Mesendoderm (in vitro differentiated cells): ENCODE results near the gene PTPRQ.

Experiments
- DNase-seq: peaks from one replicate; pipeline ENCODE4 v3.0.0; 2013
- H2AK5ac ChIP-seq: 2 replicates; pipeline ENCODE4 v1.6.1; 2013; ENCODE audit warnings: low read length, inconsistent platforms
- H2BK120ac ChIP-seq: 2 replicates; pipeline ENCODE4 v1.6.1; 2013; ENCODE audit warnings: low read depth, mild to moderate bottlenecking, low read length, moderate library complexity, mixed read lengths
- H2BK15ac ChIP-seq: replicated peaks from 2 replicates; pipeline ENCODE4 v1.6.1; 2013; ENCODE audit warnings: low read depth, mild to moderate bottlenecking, moderate library complexity
- H2BK5ac ChIP-seq: 2 replicates; pipeline ENCODE4 v1.6.1; 2013; ENCODE audit warnings: low read length, inconsistent platforms
- H3K18ac ChIP-seq: 2 replicates; pipeline ENCODE4 v1.6.1; 2013; ENCODE audit warnings: mild to moderate bottlenecking, low read length, mixed read lengths
- H3K23ac ChIP-seq: one replicate; pipeline ENCODE4 v1.6.1; 2013; ENCODE audit warnings: low read length
- H3K27ac ChIP-seq: 2 replicates; pipeline ENCODE4 v1.5.1; 2013; ENCODE audit warnings: low read depth, mild to moderate bottlenecking, inconsistent platforms, low read length, moderate library complexity
- H3K27me3 ChIP-seq: 2 replicates; pipeline ENCODE4 v1.6.1; 2013; ENCODE audit warnings: low read length, control low read depth, mild to moderate bottlenecking, inconsistent platforms; ENCODE audit not compliant: insufficient read depth, poor library complexity
- H3K36me3 ChIP-seq: 2 replicates; pipeline ENCODE4 v1.6.1; 2013; ENCODE audit warnings: low read length, inconsistent platforms; ENCODE audit not compliant: control insufficient read depth, insufficient read depth
- H3K4ac ChIP-seq: one replicate; pipeline ENCODE4 v1.6.1; 2013; ENCODE audit warnings: low read depth, mild to moderate bottlenecking, low read length, moderate library complexity
- H3K4me1 ChIP-seq: 2 replicates; pipeline ENCODE4 v1.6.1; 2013; ENCODE audit warnings: low read depth, low read length, inconsistent platforms; ENCODE audit not compliant: control insufficient read depth
- H3K4me2 ChIP-seq: 2 replicates; pipeline ENCODE4 v1.6.1; 2013; ENCODE audit warnings: low read length
- H3K4me3 ChIP-seq: 2 replicates; pipeline ENCODE4 v1.5.1; 2013; ENCODE audit warnings: mild to moderate bottlenecking, low read length
- H3K56ac ChIP-seq: one replicate; pipeline ENCODE4 v1.6.1; 2013; ENCODE audit warnings: low read length
- H3K79me1 ChIP-seq: 2 replicates; pipeline ENCODE4 v1.6.1; 2013; ENCODE audit warnings: low read length, inconsistent platforms
- H3K79me2 ChIP-seq: 2 replicates; pipeline ENCODE4 v1.6.1; 2013; ENCODE audit warnings: mild to moderate bottlenecking, low read length; ENCODE audit not compliant: control insufficient read depth, insufficient read depth
- H3K9ac ChIP-seq: 2 replicates; pipeline ENCODE4 v1.6.1; 2013; ENCODE audit warnings: low read length, inconsistent platforms
- H4K5ac ChIP-seq: one replicate; pipeline ENCODE4 v1.6.1; 2013; ENCODE audit warnings: low read length
- H4K8ac ChIP-seq: one replicate; pipeline ENCODE4 v1.6.1; 2013; ENCODE audit warnings: low read depth, mild to moderate bottlenecking, control low read depth, low read length, moderate library complexity
- WGBS: extraction: QIAGEN DNeasy Blood & Tissue Kit; methylation state at CpG from one replicate; pipeline ENCODE4 v1.1.7; 2013; ENCODE audit warnings: low lambda C conversion rate, missing lambda C conversion rate; ENCODE audit not compliant: insufficient coverage; ENCODE audit errors: extremely low coverage; 5-methylcytosine and 5-hydroxymethylcytosine counted together

Gene PTPRQ

DNA sequence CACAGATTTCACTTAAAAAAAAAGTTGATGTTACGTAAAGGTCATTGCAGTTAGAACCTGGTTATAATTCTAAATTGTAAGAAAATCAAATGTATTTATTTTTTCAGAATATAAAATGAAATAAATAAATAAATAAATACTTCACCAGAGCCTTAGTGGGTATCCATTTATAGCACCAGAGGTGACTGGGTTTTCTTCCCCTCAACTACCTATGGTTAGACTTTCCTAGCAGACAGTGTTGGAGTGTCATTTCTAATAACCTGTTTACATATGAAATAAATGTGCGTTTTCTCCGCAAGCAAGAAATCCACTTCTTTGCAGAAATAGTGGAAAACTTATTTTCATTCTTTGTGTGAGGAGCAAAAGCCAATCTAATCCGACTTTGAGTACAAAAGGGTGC is 269.4 kb downstream of the PTPRQ start:
- H2BK15ac ChIP-seq, result no peak overlapping the region
- no CpG with 5 or more reads among the region's 4 CpGs for WGBS
- no peak overlapping the region for H2BK5ac ChIP-seq
- no peak overlapping the region for H3K4me3 ChIP-seq
- H3K79me2 ChIP-seq, result no peaks in the 10 kb centered on the region
- H3K79me1 ChIP-seq, result no peaks in the 10 kb centered on the region
- peaks cover 2% of the 10 kb centered on the region for H3K27me3 ChIP-seq
- no peak overlapping the region for H4K5ac ChIP-seq
- no peak overlapping the region for H2AK5ac ChIP-seq
- H3K4ac ChIP-seq, result no peak overlapping the region
- no peak overlapping the region for H3K4me2 ChIP-seq
- H3K18ac ChIP-seq, result no peak overlapping the region
- no peak for DNase-seq
- H3K36me3 ChIP-seq, result no peaks in the 10 kb centered on the region
- no peak overlapping the region for H3K27ac ChIP-seq
- peaks cover 5% of the 10 kb centered on the region for H3K4me1 ChIP-seq
- no peak overlapping the region for H3K23ac ChIP-seq
- no peak overlapping the region for H4K8ac ChIP-seq
- no peak overlapping the region for H3K56ac ChIP-seq
- no peak overlapping the region for H3K9ac ChIP-seq
- H2BK120ac ChIP-seq, result no peak overlapping the region

DNA sequence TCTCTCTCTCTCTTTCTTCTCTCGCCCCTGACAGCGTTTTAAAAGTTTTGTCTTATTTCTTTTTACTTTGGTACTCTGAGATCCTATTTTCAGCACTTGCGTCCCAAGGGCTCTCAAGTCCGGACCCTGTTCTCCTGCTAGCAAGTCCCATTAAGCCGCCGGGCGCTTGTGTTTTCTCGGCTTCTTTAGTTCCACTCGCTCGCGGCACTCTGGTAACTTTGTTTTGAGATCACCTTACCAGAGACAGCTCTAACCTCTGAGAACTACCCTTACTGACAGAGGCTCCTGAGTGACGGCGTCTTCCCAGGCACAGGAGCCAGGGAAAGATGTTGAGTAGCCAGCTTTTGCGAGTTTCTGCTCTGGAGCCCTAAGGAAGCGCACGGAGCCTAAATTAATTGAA is 270.0 kb downstream of the PTPRQ start:
- no peak overlapping the region for H2BK5ac ChIP-seq
- no peak overlapping the region for H3K27ac ChIP-seq

DNA sequence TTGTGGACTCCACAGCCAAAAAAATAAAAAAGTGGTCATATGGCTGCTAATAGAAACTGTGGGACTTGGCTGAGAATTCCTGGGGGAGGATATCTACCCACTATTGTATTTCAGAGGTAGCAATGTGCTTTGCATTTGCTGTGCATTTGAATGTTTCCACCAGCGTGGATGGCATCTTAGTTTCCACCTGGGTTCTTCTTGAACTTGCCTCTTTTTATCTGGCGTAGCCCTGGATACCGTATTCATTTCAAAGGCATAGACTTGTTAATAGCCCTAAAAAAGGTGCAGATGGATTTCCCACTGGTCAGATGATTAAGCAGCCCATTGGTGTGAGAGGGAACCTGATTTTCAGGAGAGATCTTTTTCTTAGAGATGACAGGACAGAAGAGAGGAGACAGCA is 270.8 kb downstream of the PTPRQ start:
- whole genome bisulfite sequencing, result no CpG with 5 or more reads among the region's 3 CpGs
- H3K56ac ChIP-seq, result no peak overlapping the region
- no peak overlapping the region for H2BK5ac ChIP-seq
- H4K8ac ChIP-seq, result no peak overlapping the region
- H3K18ac ChIP-seq, result no peak overlapping the region
- no peak overlapping the region for H3K9ac ChIP-seq
- no peak overlapping the region for H3K4ac ChIP-seq
- H3K36me3 ChIP-seq, result no peaks in the 10 kb centered on the region
- H4K5ac ChIP-seq, result no peak overlapping the region
- H3K79me1 ChIP-seq, result no peaks in the 10 kb centered on the region
- H3K27ac ChIP-seq, result no peak overlapping the region
- peak; percentile 23 for DNase-seq
- no peak overlapping the region for H2AK5ac ChIP-seq
- H3K4me2 ChIP-seq, result no peak overlapping the region
- H3K23ac ChIP-seq, result no peak overlapping the region
- H3K27me3 ChIP-seq, result no peaks in the 10 kb centered on the region
- H3K4me3 ChIP-seq, result no peak overlapping the region
- H3K4me1 ChIP-seq, result peaks cover 5% of the 10 kb centered on the region
- H2BK120ac ChIP-seq, result no peak overlapping the region
- H3K79me2 ChIP-seq, result no peaks in the 10 kb centered on the region
- H2BK15ac ChIP-seq, result no peak overlapping the region

More for the DNA sequence above, 270.0 kb downstream of the PTPRQ start:
- no peak overlapping the region for H2AK5ac ChIP-seq
- H3K23ac ChIP-seq, result no peak overlapping the region
- H3K4me2 ChIP-seq, result peak overlapping the region; percentile 32
- H3K4ac ChIP-seq, result no peak overlapping the region
- H4K5ac ChIP-seq, result no peak overlapping the region
- peak overlapping the region; percentile 1 for H4K8ac ChIP-seq
- H3K9ac ChIP-seq, result peak overlapping the region; percentile 32
- no peaks in the 10 kb centered on the region for H3K79me2 ChIP-seq
- H3K18ac ChIP-seq, result no peak overlapping the region
- no peak overlapping the region for H2BK15ac ChIP-seq
- peaks cover 2% of the 10 kb centered on the region for H3K27me3 ChIP-seq
- no peak overlapping the region for H2BK120ac ChIP-seq
- peaks cover 5% of the 10 kb centered on the region for H3K4me1 ChIP-seq
- no peak overlapping the region for H3K4me3 ChIP-seq
- peak; percentile 77 for DNase-seq
- H3K79me1 ChIP-seq, result no peaks in the 10 kb centered on the region
- no peaks in the 10 kb centered on the region for H3K36me3 ChIP-seq
- peak overlapping the region; percentile 22 for H3K56ac ChIP-seq
- WGBS, result no CpG with 5 or more reads among the region's 16 CpGs

- Histone ChIP-seq H3K27ac (no peak overlapping the region), H3K36me3 (no peaks in the 10 kb centered on the region), H3K27me3 (no peaks in the 10 kb centered on the region)
Observed at GRCh38 chr12:80715713-80716249, 271.7 kb downstream of the PTPRQ start.

DNA sequence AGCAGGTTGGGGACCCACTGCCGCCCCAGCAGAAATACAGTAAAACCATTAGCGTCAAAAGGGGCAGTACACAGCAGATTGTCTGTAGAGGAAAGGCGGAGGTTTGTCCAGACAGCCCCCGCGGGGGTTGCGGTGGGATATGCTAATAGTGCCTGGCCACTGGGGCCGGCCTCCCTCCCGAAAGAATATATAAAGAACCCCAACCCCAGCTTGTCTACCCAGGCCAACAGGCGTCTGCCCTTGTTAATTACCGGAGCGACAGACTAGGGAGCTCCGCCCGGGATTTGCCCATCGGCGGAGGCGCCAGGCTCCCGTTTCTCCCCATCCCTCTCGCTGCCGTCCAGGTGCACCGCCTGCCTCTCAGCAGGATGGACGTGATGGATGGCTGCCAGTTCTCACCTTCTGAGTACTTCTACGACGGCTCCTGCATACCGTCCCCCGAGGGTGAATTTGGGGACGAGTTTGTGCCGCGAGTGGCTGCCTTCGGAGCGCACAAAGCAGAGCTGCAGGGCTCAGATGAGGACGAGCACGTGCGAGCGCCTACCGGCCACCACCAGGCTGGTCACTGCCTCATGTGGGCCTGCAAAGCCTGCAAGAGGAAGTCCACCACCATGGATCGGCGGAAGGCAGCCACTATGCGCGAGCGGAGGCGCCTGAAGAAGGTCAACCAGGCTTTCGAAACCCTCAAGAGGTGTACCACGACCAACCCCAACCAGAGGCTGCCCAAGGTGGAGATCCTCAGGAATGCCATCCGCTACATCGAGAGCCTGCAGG is 272.8 kb downstream of the PTPRQ start, which contains the start of gene MYF5:
MYF5 (plus strand) TSS at position 217 of the 774 bp plus-strand sequence; CDS start at position 369, 152 bp downstream.
- no peak within 1 kb of the TSS for H3K18ac ChIP-seq
- no peaks in the 10 kb centered on the region for H3K79me1 ChIP-seq
- no peak within 1 kb of the TSS for H3K4me3 ChIP-seq
- H3K4me1 ChIP-seq, result peaks cover 5% of the 10 kb centered on the region
- H3K4ac ChIP-seq, result no peak within 1 kb of the TSS
- DNase-seq, result no peak
- no peak within 1 kb of the TSS for H2BK120ac ChIP-seq
- H3K56ac ChIP-seq, result no peak within 1 kb of the TSS
- H3K79me2 ChIP-seq, result no peaks in the 10 kb centered on the region
- no peak within 1 kb of the TSS for H2AK5ac ChIP-seq
- H2BK5ac ChIP-seq, result no peak within 1 kb of the TSS
- H3K9ac ChIP-seq, result no peak within 1 kb of the TSS
- H3K36me3 ChIP-seq, result no peaks in the 10 kb centered on the region
- H4K5ac ChIP-seq, result no peak within 1 kb of the TSS
- H4K8ac ChIP-seq, result no peak within 1 kb of the TSS
- H3K4me2 ChIP-seq, result no peak within 1 kb of the TSS
- WGBS, result no CpG with 5 or more reads among the region's 45 CpGs
- no peak within 1 kb of the TSS for H3K23ac ChIP-seq
- no peak within 1 kb of the TSS for H2BK15ac ChIP-seq
- no peaks in the 10 kb centered on the region for H3K27me3 ChIP-seq
- H3K27ac ChIP-seq, result no peak within 1 kb of the TSS

More at GRCh38 chr12:80715713-80716249, 271.7 kb downstream of the PTPRQ start:
- H2AK5ac ChIP-seq, result no peak overlapping the region
- H3K18ac ChIP-seq, result no peak overlapping the region
- WGBS, result no CpG with 5 or more reads among the region's 10 CpGs
- H3K79me1 ChIP-seq, result no peaks in the 10 kb centered on the region
- no peak overlapping the region for H3K4ac ChIP-seq
- no peak overlapping the region for H3K4me2 ChIP-seq
- H2BK5ac ChIP-seq, result no peak overlapping the region
- H3K9ac ChIP-seq, result no peak overlapping the region
- H2BK120ac ChIP-seq, result no peak overlapping the region
- H3K4me1 ChIP-seq, result peaks cover 5% of the 10 kb centered on the region
- H3K4me3 ChIP-seq, result no peak overlapping the region
- no peak overlapping the region for H4K8ac ChIP-seq
- H3K23ac ChIP-seq, result no peak overlapping the region
- no peak overlapping the region for H4K5ac ChIP-seq
- H3K56ac ChIP-seq, result no peak overlapping the region
- H2BK15ac ChIP-seq, result no peak overlapping the region
- peak; percentile 6 for DNase-seq
- no peaks in the 10 kb centered on the region for H3K79me2 ChIP-seq
